22Rv1 (cell line): ENCODE measurements around the gene RING1.

ENCODE experiments used
- CTCF ChIP-seq: fragments of 450-650 bp; IDR thresholded peaks from 2 replicates; pipeline ENCODE4 v1.5.1; 2017; ENCODE audit warnings: mild to moderate bottlenecking
- ZFX ChIP-seq: fragments of 450-650 bp; IDR thresholded peaks from 2 replicates; pipeline ENCODE4 v1.6.1; 2017; ENCODE audit warnings: antibody characterized with exemption, borderline replicate concordance

DNA sequence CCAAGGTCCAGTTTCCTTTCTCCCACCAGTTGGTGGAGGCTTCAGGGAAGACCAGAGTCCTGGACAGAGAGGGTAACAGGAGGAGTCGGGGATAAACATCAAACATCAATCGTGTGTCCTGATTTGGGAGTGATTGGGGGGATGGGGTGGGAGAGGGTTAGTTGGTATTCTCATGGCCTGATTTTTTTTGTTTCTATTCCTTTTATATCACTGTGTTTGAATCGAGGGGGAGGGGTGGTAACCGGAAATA, 4.2 kb upstream of the RING1 start:
- TF ChIP-seq CTCF, result no peak
- TF ChIP-seq ZFX, result no peak
